Esophagus squamous epithelium (tissue), 5 donors: ENCODE measurements around the gene IWS1. TPM values are rescaled to one million over a fixed set of nuclear protein-coding genes. Genes with fewer than 3 reads are reported as not detected.

Experiments
- DNase-seq: peaks from one replicate; lab custom pipeline; 2025; lab: John Stamatoyannopoulos, UW
- H3K27ac ChIP-seq, 4 donors: fragments of 200-600 bp; sonication (generic); one replicate each; pipeline ENCODE4 v1.5.1; 2016 to 2019; ENCODE audit warnings: mild to moderate bottlenecking in 1 of 4
- H3K27me3 ChIP-seq, 4 donors: fragments of 200-600 bp; sonication (generic); 1 replicate in 3 of 4; 2 replicates in 1 of 4; pipeline versions ENCODE4 v1.5.1 to v1.6.0; 2017 to 2021; ENCODE audit warnings: antibody characterized with exemption in 1 of 4
- H3K36me3 ChIP-seq, 3 donors: fragments of 200-600 bp; sonication (generic); one replicate each; pipeline ENCODE4 v1.5.1; 2016 to 2019
- H3K4me1 ChIP-seq, 3 donors: fragments of 200-600 bp; sonication (generic); one replicate each; pipeline ENCODE4 v1.5.1; 2017 to 2019
- H3K4me3 ChIP-seq, 4 donors: fragments of 200-600 bp; sonication (generic); 1 replicate in 3 of 4; 2 replicates in 1 of 4; pipeline ENCODE4 v1.5.1; 2016 to 2019; ENCODE audit warnings: mild to moderate bottlenecking in 2 of 4, moderate library complexity in 1 of 4
- H3K9me3 ChIP-seq, 3 donors: fragments of 200-600 bp; sonication (generic); one replicate each; pipeline ENCODE4 v1.5.1; 2016 to 2019
- POLR2A ChIP-seq, 4 donors: fragments of 450-650 bp; IDR thresholded peaks; one replicate each; pipeline ENCODE4 v1.6.1; 2017; ENCODE audit warnings: antibody characterized with exemption in 4 of 4, mild to moderate bottlenecking in 4 of 4, moderate library complexity in 3 of 4
- WGBS, 2 donors: methylation state at CpG; one replicate each; pipeline ENCODE4 v1.1.5; 2018; 5-methylcytosine and 5-hydroxymethylcytosine counted together
- intact Hi-C: fragments of 100-400 bp; cut with DNase I; formaldehyde crosslinking; loops from one replicate; pipeline ENCODE4 v1.15.0; 2022
- total RNA-seq, 4 donors: library from RNA; depleted of rRNA; stranded (reverse); fragments of >200 nt; gene quantifications; one replicate each; pipeline ENCODE4 v1.1.0, GENCODE V29; 2016
- TF ChIP-seq, protein P1 (sequence below), 6 experiments: fragments of 450-650 bp in 4 of 6; fragments of 200-600 bp in 2 of 6; sonication (generic) in 2 of 6; IDR thresholded peaks; one replicate each; pipeline ENCODE4 v1.5.1; 2016 to 2019; ENCODE audit warnings: antibody characterized with exemption in 6 of 6, mild to moderate bottlenecking in 4 of 6, moderate library complexity in 4 of 6
- donor health status: DM: yes; HTN: yes; CAD: no.

The IWS1 gene
- total RNA-seq, 4 donors from 2014 or later = 22.0 to 34.1 (median 28.9) TPM

DNA sequence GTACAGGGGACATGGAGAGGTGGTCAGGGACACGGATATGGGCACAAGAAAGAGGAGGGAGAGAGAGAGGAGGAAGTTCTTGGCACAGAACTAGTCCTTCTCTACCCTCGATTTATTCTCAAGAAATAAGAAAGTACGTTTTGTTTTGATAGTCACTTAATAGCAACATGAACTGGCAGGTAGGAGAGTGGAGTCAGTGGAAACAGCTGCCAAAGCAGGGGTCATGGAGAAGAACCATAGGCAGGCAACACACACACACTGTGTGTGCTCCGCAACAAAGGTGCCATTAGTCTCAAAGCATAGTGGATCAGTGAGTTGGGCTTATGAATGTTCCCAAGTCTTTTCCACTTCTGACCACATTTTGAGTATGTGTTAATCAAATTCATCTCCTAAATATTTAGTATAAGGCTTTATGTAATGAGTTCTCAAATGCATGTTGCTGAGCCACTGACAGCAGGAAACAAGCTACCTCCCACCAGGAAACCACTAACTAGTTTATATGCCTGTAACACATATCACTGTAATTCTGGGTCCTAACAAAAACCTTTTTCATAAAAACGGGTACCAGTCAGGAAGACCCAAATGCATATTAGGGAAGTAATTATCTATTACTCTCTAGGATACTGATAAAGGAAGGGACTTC is 41.1 kb downstream of the IWS1 start:
- H3K27ac ChIP-seq = no peak overlapping the region
- H3K27me3 ChIP-seq = no peaks in the 10 kb centered on the region
- 41 to 52% methylated on average over 5 of the region's 5 CpGs for WGBS, 2 donors
- no peaks in the 10 kb centered on the region for H3K4me1 ChIP-seq
- DNase-seq = no peak
- intact Hi-C loops = no loop called here
- H3K4me3 ChIP-seq = no peak overlapping the region
- H3K36me3 ChIP-seq = peaks cover 15 to 99% (median 36%) of the 10 kb centered on the region in 3 donors
- no peaks in the 10 kb centered on the region for H3K9me3 ChIP-seq
- TF ChIP-seq POLR2A (IDR thresholded peaks at IDR 0.05) = no peak
- TF ChIP-seq, protein P1, sequence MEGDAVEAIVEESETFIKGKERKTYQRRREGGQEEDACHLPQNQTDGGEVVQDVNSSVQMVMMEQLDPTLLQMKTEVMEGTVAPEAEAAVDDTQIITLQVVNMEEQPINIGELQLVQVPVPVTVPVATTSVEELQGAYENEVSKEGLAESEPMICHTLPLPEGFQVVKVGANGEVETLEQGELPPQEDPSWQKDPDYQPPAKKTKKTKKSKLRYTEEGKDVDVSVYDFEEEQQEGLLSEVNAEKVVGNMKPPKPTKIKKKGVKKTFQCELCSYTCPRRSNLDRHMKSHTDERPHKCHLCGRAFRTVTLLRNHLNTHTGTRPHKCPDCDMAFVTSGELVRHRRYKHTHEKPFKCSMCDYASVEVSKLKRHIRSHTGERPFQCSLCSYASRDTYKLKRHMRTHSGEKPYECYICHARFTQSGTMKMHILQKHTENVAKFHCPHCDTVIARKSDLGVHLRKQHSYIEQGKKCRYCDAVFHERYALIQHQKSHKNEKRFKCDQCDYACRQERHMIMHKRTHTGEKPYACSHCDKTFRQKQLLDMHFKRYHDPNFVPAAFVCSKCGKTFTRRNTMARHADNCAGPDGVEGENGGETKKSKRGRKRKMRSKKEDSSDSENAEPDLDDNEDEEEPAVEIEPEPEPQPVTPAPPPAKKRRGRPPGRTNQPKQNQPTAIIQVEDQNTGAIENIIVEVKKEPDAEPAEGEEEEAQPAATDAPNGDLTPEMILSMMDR (IDR thresholded peaks at IDR 0.05) = no peak

DNA sequence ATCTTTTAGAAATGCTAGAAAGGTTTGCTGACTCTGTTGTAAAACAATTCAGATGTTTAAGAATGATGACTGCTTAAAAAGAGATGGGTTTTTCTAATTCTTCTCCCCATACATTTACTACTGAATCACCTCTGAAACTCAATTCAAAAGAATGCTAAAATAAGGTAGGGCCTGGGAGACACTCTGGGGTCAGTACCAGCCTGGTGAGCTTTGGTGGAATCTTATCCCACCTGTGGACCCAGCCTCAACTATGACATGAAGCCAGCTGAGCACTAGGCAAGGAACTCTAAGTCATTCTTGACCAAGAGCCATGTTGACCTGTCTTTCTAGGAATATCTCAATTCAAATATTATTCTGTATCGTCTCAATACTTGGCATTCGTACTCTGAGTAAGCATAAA is 44.3 kb downstream of the IWS1 start:
- no peaks in the 10 kb centered on the region for H3K27me3 ChIP-seq
- H3K9me3 ChIP-seq = no peaks in the 10 kb centered on the region
- 42 to 69% methylated on average over 2 of the region's 2 CpGs for WGBS, 2 donors
- H3K4me3 ChIP-seq = no peak overlapping the region
- H3K27ac ChIP-seq = no peak overlapping the region
- peaks cover 6 to 73% (median 13%) of the 10 kb centered on the region in 3 donors for H3K36me3 ChIP-seq
- no peak for DNase-seq
- intact Hi-C loops = no loop called here
- TF ChIP-seq, protein P1 (IDR thresholded peaks at IDR 0.05) = no peak
- TF ChIP-seq POLR2A (IDR thresholded peaks at IDR 0.05) = no peak
- no peaks in the 10 kb centered on the region for H3K4me1 ChIP-seq

DNA sequence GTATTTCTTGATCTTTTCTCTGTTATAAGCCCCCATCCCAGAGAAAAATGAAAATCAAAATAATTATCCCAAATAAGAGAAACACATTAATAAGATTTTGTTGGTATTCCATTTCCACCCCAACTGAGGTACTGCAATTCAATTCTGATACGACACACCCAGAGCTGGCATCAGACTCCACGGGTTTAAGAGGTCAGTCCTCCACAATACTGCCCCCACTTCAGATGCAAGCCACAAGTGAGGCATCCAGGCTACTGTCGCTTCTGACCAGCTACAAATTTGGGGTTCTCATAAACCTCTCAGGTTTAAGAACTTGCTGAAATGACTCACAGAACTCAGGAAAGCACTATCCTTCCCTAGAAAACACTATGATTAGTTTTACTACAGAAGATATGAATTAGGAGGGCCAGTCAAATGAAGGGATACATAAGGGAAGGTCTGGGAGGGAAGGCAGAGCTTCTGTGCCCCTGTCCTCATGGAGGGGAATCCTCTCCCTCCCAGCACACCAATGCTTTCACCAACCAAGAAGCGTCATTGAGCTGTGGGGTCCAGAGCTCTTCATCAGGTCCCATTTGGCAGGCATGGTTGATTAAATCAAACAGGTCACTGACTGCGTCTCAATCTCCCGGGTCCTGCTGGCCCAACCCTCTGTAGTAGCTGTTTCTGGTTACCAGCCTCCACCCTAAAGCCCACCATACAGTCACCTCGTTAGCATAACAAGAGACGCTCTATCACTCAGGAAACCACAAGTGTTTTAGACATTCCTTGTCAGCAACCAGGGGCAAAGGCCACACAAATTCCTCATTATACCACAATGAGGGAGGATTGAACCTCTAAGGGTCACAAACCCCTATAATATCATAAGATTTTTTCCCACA is 46.2 kb downstream of the IWS1 start:
- no peaks in the 10 kb centered on the region for H3K4me1 ChIP-seq
- no peak overlapping the region for H3K4me3 ChIP-seq
- no peaks in the 10 kb centered on the region for H3K9me3 ChIP-seq
- no peak overlapping the region for H3K27ac ChIP-seq
- WGBS, 2 donors = 59 to 63% methylated on average over 7 to 8 of the region's 8 CpGs
- intact Hi-C loops = loop anchor here (10.0 kb wide), 1 partner anchor 155 kb away; no protein-coding TSS in a partner anchor
- H3K36me3 ChIP-seq = peaks cover 0 to 54% (median 7%) of the 10 kb centered on the region in 3 donors
- TF ChIP-seq POLR2A (IDR thresholded peaks at IDR 0.05) = no peak
- TF ChIP-seq, protein P1 (IDR thresholded peaks at IDR 0.05) = no peak
- H3K27me3 ChIP-seq = no peaks in the 10 kb centered on the region
- DNase-seq = no peak

DNA sequence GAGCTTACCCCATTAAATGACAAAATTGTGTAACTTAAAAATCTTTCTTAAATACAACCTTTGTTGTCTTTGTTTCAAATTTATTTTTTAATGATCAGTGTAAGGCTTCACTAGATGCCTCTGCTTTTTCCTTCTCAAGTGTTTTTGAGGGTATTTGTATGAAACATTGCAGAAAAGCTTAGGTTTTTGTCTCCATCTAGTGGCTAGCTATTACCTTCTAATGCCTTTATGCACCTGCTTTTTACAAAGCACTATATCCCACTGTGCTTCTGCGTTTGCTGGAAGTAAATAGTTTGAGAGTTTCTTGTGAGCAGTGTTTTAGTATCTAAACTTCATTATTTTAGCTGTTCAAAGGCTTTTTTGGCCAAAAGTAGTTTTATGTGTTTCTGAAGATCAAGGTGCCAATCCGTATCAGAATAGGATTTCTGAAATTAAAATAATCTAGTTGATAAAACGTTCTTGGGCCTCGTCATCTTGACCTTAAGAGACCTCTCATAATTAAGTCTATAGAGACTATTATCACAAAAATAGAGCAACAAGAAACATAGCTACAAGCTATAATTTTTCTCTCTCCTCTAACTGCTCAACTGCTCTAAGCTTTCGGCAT is 47.0 kb downstream of the IWS1 start:
- Histone ChIP-seq H3K4me3 (no peak overlapping the region), H3K9me3 (no peaks in the 10 kb centered on the region), H3K36me3 (peaks cover 0 to 46% (median 7%) of the 10 kb centered on the region in 3 donors), H3K27ac (no peak overlapping the region), H3K4me1 (no peaks in the 10 kb centered on the region), H3K27me3 (no peaks in the 10 kb centered on the region)
- WGBS, 2 donors = 61 to 71% methylated on average over 5 of the region's 5 CpGs
- intact Hi-C loops = loop anchor here (10.0 kb wide), 1 partner anchor 155 kb away; no protein-coding TSS in a partner anchor
- TF ChIP-seq, protein P1 (IDR thresholded peaks at IDR 0.05) = peak; percentile 38 to 68 (median 54)
- no peak for TF ChIP-seq POLR2A (IDR thresholded peaks at IDR 0.05)
- no peak for DNase-seq
